Non-pigmented ciliary epithelial cell (primary cell): ENCODE results near the gene MARF1.
"Not testable (repeated sequence)": the region's sequence is repeated elsewhere in the genome, so short reads cannot be mapped to it uniquely, and the experiment has no call there.

Experiments
- DNase-seq: peaks from one replicate; pipeline ENCODE4 v3.0.0-alpha.2; 2010; ENCODE audit warnings: low read depth

MARF1 gene

DNA sequence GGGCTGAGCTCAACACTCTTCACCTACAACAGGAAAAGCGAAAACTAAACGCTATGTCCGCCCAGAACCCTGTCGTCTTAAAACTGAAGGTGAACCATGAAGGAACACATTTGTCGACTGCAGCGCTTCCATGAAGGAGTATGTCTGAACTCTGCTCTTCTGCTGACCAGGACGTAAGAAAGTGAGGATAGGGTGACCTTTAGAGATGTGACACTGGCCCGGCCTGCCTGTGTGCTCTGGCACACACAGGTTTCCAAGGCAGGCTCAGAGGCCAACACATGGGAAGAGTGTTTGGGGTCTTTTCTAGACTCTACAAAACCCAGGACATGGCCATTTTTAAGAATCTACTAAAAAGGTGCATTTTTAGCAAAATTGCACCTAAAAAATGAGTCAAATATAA, 21.1 kb downstream of the MARF1 start:
- DNase-seq = no peak

DNA sequence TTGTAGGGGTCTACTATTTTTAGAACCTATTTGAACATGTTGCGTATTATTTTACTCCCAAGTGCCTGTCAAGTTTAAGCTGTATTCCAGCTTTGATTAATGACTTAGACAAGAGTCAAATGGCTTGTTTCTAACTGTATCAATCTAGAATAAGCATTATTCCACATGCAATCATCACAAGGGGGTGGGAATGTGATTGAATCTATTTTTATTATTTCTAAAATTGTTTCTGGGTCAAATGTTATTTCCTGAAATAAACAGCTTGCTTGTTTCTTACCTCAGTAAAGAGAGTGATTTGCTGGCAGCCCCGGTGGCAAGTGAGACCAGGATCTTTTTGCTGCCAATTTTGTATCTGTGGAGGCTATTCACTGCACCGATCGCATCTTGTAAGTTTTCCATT, 21.5 kb downstream of the MARF1 start:
- DNase-seq = no peak

DNA sequence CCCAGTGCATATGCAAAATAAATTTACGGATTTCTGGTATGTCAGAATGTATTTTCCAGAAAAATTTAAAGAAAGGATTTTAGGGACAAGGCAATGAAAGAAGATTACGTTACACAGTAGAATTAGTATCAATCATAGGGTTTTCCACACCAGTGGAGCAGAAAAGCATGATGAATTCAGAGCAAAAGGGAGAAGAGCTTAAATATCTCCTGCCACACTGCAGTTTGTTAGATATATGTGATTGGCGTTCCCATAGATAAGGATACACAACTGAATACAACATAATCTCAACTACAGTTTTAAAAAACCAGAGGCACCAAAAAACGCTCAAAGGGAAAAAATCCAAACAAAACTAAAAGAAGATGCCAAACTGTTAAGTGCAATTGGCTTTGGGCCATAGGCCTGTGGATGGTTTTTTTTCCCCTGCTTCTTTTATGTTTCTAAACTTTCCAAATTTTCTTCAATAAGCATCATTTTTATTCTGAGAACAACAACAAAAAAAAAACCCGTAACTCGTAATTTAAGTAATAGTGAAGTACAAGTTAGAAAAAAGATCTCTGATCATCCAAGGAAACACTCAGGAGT, 22.3 kb downstream of the MARF1 start:
- DNase-seq = no peak

DNA sequence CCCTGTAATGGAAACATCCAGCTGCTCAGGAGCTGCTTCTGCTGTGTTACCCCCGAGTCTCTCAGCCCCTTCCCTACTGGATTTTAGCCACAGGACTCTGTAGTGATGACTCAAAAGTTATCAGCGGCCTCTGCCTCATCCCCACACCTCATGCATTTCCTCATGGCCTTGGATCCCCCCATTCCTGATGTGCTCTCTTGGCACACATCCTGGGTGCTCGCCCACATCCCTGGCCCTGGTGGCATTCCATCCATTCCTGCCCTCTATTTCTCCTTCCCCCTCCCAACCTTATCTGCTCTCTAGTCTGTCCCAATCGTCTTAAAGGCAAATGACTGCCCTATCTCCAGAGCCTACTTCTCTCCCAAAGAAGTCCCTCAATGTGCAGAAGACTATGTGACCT, 24.6 kb downstream of the MARF1 start:
- DNase-seq = peak; percentile 46

DNA sequence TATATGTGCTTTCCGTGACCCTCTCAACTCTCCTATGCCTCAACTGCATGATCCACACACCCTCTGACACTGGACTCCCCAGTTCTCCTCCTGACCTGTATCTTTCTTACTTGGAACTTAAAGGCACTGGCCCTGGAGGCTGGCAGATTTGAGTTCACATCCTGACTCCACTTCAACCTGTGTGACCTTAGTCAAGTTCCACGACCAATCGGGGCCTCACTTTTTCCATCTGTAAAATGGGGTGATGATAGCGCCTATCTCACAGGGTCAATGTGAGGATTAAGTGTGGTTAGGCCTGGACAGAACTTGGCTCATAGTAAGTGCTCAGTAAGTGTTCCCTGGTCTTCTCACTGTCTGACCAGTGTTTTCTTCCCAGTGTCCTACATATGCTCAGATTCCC, 25.1 kb downstream of the MARF1 start:
- DNase-seq = no peak

DNA sequence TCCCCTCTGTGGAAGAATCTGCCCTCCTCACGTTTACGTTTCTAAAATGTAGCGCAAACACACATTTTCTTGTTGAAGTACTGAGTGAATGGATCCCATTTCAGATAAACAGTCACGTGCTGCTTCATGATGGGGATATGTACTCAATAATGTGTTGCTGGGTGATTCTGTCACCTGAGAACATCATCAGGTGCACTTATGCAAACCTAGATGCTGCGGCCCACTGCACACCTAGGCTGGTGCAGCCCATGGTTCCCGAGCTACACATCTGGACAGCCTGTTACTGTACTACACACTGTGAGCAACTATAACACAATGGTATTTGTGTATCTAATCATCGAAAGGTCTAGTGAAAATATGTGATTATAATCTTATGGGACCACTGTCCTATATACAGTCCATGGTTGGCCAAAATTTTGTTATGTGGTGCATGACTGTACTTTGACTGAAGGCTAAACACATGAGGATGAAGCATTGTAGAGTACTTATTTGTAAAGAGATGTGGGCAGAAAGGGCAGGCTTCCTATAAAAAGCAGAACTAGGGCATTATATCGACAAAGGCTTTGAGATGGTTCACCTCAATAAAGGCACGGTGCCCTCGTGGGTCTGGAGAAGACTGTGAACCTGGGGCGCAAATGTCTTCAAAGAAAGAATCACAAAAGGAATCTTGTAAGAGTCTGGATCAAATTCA, 26.3 kb downstream of the MARF1 start:
- DNase-seq = no peak

DNA sequence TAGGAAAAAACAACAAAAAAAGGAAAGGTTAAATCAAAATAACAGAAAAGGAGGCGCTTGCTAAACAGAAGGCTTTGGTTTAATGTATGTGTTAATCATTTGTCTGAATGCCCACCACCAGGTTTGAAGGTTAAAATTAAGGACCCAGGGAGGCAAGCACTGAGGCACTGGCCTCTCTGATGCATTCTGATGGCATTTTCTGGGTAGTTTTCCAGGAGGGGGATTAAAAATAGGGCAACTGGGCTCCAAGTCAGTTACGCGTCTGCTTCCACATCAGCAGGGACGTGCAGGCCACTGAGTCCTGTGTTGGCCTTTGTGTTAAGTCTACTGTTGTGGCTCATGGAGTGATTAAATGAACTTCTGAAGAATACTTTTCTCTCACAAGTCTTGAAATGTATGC, 26.9 kb downstream of the MARF1 start:
- no peak for DNase-seq

DNA sequence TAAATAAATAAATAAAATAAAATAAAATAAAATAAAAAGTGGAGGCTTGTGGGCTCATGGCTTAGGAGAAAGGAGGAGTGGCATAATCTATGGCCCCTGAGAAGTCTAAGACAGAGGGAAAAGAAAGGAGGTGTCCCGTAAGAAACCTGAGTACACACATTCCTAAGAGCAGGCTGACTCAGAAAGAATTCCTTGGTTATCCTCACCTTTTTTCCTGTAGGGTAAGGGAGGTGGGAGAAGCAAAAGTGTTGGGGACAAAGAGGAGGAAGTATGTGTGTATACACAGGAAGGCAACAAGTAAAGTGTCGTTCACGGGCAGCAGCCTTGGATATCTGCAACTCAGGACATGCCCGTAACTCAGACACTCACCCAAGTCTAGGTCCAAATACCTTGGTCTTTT, 29.3 kb downstream of the MARF1 start:
- DNase-seq = no peak

DNA sequence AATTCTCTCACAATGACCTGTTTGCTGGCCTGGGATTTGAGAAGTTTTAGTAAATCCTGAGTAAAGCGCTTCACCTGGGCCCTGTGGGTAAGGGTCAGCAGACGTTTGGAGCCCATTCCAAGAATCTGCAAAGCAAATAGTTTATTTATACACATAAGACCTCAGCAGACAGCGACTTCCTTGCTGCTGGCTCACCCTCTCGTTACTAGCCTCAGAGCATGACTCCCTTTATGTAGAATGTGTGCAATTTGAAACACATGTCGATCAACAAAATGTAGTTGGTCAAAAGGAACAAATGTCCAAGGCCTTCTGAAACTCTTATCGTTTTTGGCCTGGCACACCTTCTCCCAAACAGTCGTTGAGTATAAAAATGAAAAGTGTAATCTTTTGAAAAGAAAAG, 31.3 kb downstream of the MARF1 start:
- peak; percentile 37 for DNase-seq

DNA sequence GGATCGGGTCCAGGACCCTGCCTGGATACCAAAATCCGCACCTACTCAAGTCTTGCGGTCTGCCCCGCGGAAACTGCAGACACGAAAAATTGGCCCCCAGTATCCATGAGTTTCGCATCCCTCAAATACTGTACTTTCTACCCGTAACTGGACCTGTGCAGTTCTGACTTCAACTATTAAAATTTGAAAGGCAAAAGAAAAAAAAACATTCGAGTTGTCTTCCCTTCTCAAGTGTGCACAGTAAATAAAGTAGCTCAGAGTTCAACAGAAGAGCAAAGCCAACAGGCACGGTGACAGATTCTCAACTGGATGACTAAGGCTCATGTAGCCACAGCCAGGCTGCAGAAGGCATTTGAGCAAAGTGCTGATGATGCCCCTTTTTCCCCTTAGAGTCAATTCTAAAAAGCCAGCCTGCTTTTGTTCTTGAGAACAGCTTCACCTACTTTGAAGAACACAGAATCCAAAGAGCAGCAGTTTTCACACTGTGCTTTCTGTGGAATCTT, 32.5 kb downstream of the MARF1 start:
- DNase-seq = no peak

DNA sequence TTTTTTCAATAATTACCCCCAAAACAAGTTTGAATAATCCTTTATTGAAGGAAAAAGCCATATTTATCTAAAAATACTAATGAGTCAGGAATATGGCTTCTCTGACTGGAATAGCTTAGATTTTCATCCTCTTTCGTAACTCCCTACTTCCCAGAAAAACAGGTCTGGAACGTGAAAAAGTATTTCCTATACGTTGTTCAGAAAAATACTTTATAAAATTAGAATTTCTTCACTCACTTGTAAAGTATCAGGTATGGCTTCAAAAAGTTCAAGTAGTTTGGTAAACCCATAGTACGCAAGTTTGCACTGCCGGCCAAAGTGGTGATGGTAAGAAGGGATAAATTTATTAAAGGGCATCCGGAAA, 33.7 kb downstream of the MARF1 start:
- no peak for DNase-seq

DNA sequence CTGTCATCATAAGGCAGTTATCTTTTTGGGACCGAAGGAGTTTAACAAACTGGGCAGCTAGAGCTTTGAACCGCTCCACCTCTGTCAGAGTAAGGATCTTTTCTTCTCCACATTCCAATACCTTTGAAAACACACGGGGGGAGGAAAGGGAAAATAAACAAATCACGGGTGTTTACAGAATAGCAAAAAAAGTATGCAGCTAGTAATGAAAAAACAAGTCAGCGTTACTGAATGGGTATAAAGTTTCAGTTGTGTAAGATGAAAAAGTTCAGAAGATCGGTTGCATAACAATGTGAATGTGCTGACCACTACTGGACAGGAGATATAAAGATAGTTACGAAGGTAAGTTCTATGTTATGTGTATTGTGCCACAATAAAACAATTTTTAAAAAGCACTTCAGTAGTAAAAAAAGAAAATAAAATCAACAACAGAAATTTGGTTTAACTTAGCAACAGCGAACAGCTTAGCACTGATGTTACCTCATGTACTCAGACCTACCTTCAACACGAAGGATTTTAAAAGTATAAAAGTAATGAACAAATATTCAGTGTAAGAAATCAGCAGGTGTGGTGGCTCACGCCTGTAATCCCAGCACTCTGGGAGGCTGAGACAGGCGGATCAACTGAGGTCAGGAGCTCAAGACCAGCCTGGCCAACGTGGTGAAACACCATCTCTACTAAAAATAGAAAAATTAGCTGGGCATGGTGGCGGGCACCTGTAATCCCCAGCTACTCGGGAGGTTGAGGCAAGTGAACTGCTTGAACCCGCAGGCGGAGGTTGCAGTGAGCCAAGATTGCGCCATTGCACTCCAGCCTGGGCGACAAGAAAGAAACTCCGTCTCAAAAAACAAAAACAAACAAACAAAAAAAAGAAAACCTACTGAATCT, 34.3 kb downstream of the MARF1 start:
- no peak for DNase-seq

DNA sequence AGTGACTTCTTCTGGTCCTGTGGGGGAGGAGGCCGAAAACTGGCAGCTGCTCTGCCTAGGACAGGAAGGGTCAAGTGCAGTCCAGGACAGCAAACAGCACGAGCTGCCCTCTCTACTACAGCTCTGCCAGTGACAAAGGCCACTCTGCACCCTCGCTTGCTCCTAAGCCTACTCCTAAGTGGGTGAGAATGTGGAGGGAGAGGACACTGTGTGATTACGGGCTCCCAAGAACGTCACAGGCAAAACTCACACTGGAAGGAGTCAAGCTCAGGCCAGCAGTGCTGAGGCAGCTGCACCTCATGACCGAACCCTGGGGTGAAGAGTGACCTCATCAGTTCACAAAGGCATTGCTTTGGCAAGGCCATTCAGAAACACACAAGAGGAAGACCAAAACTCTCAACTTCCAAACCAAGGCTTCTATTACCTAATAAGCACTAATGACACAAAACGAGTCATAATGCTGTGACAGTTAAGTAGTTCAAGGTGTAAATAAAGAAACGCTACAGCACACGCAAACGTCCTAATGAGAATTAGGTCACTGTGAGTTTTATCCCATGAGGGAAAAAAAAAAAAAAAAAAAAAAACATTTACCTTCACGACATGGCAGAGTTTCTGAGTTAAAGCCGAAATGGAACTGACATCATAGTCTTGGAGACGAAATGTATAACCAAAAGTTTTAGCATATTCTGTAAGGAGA, 35.1 kb downstream of the MARF1 start:
- DNase-seq = peak; percentile 55

DNA sequence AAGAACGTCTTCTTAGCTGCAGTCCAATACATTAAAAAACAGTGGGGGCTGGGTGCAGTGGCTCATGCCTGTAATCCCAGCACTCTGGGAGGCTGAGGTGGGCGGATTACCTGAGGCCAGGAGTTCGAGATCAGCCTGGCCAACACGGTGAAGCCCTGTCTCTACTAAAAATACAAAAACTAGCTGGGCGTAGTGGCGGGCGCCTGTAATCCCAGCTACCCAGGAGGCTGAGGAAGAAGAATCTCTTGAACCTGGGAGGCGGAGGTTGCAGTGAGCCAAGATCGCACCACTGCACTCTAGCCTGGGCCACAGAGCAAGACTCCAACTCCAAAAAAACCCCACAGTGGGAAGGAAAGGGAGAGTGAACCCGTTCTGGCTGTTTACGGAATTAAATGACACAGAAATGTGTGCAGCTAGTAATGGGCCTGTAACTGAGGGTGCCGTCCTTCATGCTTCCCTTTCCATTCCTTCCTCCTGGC, 35.7 kb downstream of the MARF1 start:
- DNase-seq = not testable (repeated sequence)

DNA sequence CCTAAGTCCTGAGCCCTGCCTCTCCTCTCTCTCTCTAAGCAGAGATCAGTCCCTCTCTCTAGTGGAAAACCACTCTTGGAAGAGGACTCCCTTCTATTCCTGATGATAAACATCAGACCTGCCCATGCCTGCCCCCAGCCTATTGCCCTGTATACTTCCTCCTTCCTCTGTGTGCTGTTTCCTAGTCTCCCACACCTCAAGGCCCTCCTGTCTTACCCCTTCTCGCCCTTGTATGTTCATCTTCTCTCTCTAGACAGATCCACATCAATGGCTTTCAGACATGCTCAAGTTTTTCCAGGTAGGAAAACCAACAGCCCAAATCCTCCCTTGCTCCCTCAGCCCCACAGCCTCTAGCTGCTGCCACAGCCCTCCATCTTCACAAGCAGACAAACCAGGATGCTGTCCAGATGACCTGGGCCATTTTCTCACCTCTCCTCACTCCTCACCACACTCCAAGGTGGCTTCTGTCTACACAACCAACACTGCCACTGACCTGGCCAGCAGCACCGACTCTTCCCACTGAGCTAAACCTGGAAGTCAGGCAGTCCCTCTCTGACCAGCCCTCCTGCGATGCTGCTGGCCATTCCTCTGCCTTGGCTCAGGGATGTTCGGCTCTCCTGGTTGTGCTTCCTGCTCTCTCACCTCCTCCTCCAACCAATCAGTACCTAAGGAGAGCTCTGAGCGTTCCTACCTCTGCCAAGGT, 36.3 kb downstream of the MARF1 start:
- DNase-seq = no peak

DNA sequence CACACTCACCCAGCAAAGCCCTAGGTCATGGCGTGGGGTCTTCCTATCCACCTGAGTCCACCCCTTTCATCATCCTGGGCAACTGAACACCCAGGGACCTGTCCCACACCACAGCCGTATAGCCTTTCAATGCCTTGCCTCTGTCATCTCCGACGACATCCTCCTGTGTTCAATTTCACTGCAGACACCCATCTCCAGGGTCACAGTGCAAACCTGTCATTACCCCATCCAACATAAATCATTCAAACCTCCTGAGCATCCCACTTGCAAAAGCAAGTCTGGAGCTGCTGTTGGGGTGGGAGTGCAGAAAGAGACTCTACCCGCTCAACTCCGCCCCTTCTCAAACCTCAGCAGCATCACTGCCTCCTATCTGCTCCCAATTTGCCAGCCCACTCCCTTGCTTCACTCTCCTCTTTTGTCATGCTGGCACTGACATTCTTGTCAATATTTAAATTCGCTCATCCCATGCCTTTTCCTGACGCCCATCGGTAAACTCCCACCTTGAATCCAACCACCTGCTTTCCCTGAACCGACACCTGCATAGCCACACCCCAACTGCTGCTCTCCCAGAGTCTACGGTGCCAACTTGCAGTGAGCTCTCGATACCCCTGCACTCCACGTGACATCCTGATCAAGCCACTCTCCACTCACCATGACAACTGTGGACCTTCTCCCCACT, 37.0 kb downstream of the MARF1 start:
- no peak for DNase-seq

DNA sequence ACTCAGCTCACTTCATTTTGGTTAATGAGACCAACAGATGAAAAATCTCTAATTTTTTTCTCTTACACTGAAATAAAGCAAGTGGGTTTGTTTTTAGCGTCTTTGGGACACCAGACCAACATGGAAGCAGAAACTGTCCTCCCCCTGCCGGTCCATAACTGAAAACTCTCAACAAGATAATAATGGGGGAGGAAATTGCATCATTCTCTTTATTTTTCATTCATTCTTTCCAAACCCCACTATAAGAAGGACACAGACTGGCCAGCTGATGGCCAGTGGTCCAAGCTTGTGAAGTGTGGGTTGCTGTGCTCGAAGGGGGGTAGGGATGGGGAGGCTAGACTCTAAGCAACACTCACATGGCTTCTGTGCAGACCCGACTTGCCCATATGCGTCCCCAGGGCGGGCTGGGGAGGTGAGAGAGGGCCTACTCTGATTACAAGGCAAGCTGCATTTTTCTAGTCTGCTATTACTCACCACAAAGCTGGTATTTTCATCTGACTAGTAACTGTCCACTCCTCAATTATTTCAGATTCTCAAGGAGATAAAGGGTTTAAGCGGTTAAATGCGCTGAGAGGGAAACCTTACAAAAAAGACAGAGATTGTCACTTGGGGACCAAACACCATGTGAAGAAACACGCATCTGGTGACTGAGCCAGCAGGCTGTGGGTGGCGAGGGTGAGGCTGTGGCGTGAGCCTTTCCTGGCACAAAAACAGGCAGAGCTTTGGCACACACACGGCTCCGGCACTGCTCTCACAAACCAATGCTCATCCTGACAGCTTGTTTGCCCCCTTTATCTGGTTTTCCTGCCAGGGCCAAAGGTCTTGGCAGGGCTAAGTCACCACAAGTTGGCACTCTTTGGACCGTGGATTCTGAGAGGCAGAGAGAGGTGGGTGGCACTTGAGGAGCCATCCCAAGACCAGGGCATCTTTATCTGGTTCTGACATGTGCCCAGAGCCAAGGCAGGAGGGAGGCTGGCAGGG, 38.2 kb downstream of the MARF1 start:
- DNase-seq = no peak

DNA sequence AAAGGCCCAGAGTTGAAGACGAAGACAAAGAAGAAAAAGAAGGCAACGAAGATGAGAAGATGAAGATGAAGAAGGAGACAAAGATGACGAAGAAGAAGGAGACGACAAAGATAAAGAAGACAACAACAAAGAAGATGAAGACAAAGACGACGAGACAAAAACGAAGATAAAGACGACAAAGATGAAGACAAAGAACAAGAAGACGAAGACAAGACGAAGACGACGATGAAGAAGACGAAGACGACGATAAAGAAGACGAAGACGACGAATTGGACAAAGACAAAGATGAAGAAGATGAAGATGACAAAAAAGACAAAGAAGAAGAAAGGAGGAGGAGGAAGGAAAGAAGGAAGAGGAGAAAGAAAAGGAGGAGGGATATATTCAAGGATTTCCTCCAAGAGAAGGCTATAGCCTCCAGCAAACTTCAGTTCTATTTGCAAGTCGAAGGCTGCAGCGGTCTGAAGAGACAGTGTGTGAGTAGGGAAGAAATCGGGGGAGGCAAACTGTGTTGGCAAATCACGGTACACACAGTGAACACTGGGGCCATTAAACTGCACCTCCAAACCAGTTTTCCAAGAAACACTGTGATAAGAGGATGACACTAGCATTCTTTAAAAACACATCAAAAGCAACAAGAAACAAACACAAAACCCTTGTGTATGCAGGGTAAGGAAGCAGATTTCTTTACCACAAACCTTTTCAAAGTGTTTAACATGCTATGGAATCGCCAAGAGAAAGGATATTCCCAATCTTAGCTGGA, 40.5 kb downstream of the MARF1 start:
- no peak for DNase-seq
